T follicular helper cell (primary cell): ENCODE measurements around the gene UBE2D2.

Source experiments
- DNase-seq: peaks from one replicate; pipeline ENCODE4 v3.0.0-alpha.2; 2020; ENCODE audit warnings: low read depth

UBE2D2 gene

GRCh38 chr5:139635606-139636206 is 74.6 kb downstream of the UBE2D2 start:
- no peak for DNase-seq

GRCh38 chr5:139636207-139636792 is 75.2 kb downstream of the UBE2D2 start:
- DNase-seq = peak; percentile 32

- DNase-seq = no peak
These were observed 75.9 kb downstream of the UBE2D2 start for GRCh38 chr5:139636975-139637408.

- peak; percentile 20 for DNase-seq
These were observed 76.4 kb downstream of the UBE2D2 start for GRCh38 chr5:139637438-139638089.

- no peak for DNase-seq
These were observed 77.1 kb downstream of the UBE2D2 start for GRCh38 chr5:139638090-139638735.

- DNase-seq = no peak
These were observed 77.8 kb downstream of the UBE2D2 start for GRCh38 chr5:139638736-139639618.

- no peak for DNase-seq
These were observed 78.7 kb downstream of the UBE2D2 start for GRCh38 chr5:139639619-139640380.

- DNase-seq = no peak
These were observed 79.4 kb downstream of the UBE2D2 start for GRCh38 chr5:139640421-139641115.

- no peak for DNase-seq
These were observed 80.3 kb downstream of the UBE2D2 start for GRCh38 chr5:139641116-139642080.

- DNase-seq = no peak
These were observed 81.1 kb downstream of the UBE2D2 start for GRCh38 chr5:139642213-139642612.

GRCh38 chr5:139642891-139643871 is 82.0 kb downstream of the UBE2D2 start:
- no peak for DNase-seq

GRCh38 chr5:139644001-139644456 is 82.9 kb downstream of the UBE2D2 start:
- DNase-seq = no peak

GRCh38 chr5:139644646-139645429 is 83.7 kb downstream of the UBE2D2 start:
- no peak for DNase-seq

- DNase-seq = no peak
These were observed 84.3 kb downstream of the UBE2D2 start for GRCh38 chr5:139645430-139645871.

- no peak for DNase-seq
These were observed 85.0 kb downstream of the UBE2D2 start for GRCh38 chr5:139646111-139646510.

GRCh38 chr5:139646912-139647505 is 85.9 kb downstream of the UBE2D2 start:
- DNase-seq = no peak
